Esophagus muscularis mucosa (tissue), 4 donors: Measurements from ENCODE around the gene OR6C2. TPM values are rescaled to one million over a fixed set of nuclear protein-coding genes. Genes with fewer than 3 reads are reported as not detected.
"Not testable (repeated sequence)": the region's sequence is repeated elsewhere in the genome, so short reads cannot be mapped to it uniquely, and the experiment has no call there.

Experiments used
- DNase-seq: peaks from one replicate; pipeline ENCODE4 v3.0.0-alpha.2; 2017; ENCODE audit errors: extremely low spot score
- H3K27ac ChIP-seq, 4 donors: fragments of 200-600 bp; sonication (generic); replicated peaks in 1 of 4; 1 replicate in 3 of 4; 2 replicates in 1 of 4; pipeline ENCODE4 v1.5.1; 2016 to 2019; ENCODE audit warnings: mild to moderate bottlenecking in 1 of 4
- H3K27me3 ChIP-seq, 4 donors: fragments of 200-600 bp; sonication (generic); one replicate each; pipeline versions ENCODE4 v1.5.1 to v1.6.0; 2016 to 2019
- H3K36me3 ChIP-seq, 4 donors: fragments of 200-600 bp; sonication (generic); one replicate each; pipeline ENCODE4 v1.5.1; 2016 to 2019
- H3K4me1 ChIP-seq, 4 donors: fragments of 200-600 bp; sonication (generic); one replicate each; pipeline ENCODE4 v1.5.1; 2016 to 2019
- H3K4me3 ChIP-seq, 4 donors: fragments of 200-600 bp; sonication (generic); 1 replicate in 2 of 4; 2 replicates in 2 of 4; pipeline ENCODE4 v1.5.1; 2016 to 2019; ENCODE audit warnings: mild to moderate bottlenecking in 4 of 4, moderate library complexity in 1 of 4
- H3K9me3 ChIP-seq, 4 donors: fragments of 200-600 bp; sonication (generic); 1 replicate in 3 of 4; 2 replicates in 1 of 4; pipeline ENCODE4 v1.5.1; 2016 to 2019
- EP300 ChIP-seq: sonication (generic); formaldehyde crosslinking; IDR thresholded peaks from one replicate; pipeline ENCODE4 v1.6.1; 2017; ENCODE audit warnings: antibody characterized with exemption
- POLR2A ChIP-seq: fragments of 450-650 bp; IDR thresholded peaks from one replicate; pipeline ENCODE4 v1.6.1; 2017; ENCODE audit warnings: antibody characterized with exemption, moderate library complexity, mild to moderate bottlenecking, low read depth
- POLR2AphosphoS5 ChIP-seq, 2 donors: sonication (generic); formaldehyde crosslinking; IDR thresholded peaks; one replicate each; pipeline ENCODE4 v1.6.1; 2017; ENCODE audit warnings: antibody characterized with exemption in 2 of 2
- WGBS: methylation state at CpG from one replicate; pipeline ENCODE4 v1.1.5; 2018; 5-methylcytosine and 5-hydroxymethylcytosine counted together
- intact Hi-C: fragments of 100-400 bp; cut with DNase I; formaldehyde crosslinking; loops from one replicate; pipeline ENCODE4 v1.15.1; 2023
- total RNA-seq, 4 donors: library from RNA; depleted of rRNA; stranded (reverse); fragments of >200 nt; gene quantifications; one replicate each; pipeline versions ENCODE4 v1.1.0 to v1.2.1, GENCODE V29; 2016
- TF ChIP-seq, protein P1 (sequence below), 3 experiments: fragments of 200-600 bp in 2 of 3; fragments of 450-650 bp in 1 of 3; sonication (generic) in 2 of 3; IDR thresholded peaks; one replicate each; pipeline ENCODE4 v1.5.1; 2017 to 2019; ENCODE audit warnings: antibody characterized with exemption in 3 of 3, mild to moderate bottlenecking in 2 of 3, moderate library complexity in 1 of 3

The OR6C2 gene
- total RNA-seq, 4 donors from 2014 or later, result not detected

DNA sequence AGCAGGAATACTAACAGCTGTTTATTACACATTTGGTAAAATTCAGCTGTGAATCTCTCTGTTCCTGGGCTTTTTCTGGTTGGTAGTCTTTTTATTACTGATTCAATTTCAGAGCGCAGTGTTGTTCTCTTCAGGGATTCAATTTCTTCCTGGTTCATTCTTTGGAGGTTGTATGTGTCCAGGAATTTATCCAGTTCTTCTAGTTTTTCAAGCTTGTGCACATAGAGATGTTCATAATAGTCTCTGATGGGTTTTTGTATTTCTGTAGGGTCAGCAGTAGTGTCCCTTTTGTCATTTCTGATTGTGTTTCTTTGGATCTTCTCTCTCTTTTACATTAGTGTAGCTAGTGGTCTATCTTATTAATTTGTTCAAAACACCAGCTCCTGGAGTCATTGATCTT is 26.9 kb upstream of the OR6C2 start:
- intact Hi-C loops, result no loop called here
- Histone ChIP-seq H3K4me3 (no peak overlapping the region), H3K27ac (no peak overlapping the region), H3K4me1 (no peaks in the 10 kb centered on the region), H3K9me3 (no peaks in the 10 kb centered on the region), H3K27me3 (peaks cover 0 to 8% (median 0%) of the 10 kb centered on the region in 4 donors), H3K36me3 (no peaks in the 10 kb centered on the region)
- TF ChIP-seq EP300 (no peak), POLR2A (no peak), POLR2AphosphoS5 (IDR thresholded peaks at IDR 0.05) (no peak)
- TF ChIP-seq, protein P1, sequence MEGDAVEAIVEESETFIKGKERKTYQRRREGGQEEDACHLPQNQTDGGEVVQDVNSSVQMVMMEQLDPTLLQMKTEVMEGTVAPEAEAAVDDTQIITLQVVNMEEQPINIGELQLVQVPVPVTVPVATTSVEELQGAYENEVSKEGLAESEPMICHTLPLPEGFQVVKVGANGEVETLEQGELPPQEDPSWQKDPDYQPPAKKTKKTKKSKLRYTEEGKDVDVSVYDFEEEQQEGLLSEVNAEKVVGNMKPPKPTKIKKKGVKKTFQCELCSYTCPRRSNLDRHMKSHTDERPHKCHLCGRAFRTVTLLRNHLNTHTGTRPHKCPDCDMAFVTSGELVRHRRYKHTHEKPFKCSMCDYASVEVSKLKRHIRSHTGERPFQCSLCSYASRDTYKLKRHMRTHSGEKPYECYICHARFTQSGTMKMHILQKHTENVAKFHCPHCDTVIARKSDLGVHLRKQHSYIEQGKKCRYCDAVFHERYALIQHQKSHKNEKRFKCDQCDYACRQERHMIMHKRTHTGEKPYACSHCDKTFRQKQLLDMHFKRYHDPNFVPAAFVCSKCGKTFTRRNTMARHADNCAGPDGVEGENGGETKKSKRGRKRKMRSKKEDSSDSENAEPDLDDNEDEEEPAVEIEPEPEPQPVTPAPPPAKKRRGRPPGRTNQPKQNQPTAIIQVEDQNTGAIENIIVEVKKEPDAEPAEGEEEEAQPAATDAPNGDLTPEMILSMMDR (IDR thresholded peaks at IDR 0.05), result no peak
- WGBS, result 95% methylated on average over 1 of the region's 1 CpG
- no peak for DNase-seq

GRCh38 chr12:55420307-55420962 is 23.4 kb upstream of the OR6C2 start:
- Histone ChIP-seq H3K27me3 (peaks cover 0 to 8% (median 0%) of the 10 kb centered on the region in 4 donors), H3K4me1 (no peaks in the 10 kb centered on the region), H3K36me3 (no peaks in the 10 kb centered on the region), H3K4me3 (no peak overlapping the region), H3K27ac (no peak overlapping the region), H3K9me3 (no peaks in the 10 kb centered on the region)
- 68% methylated on average over 2 of the region's 2 CpGs for WGBS
- intact Hi-C loops, result no loop called here
- no peak for TF ChIP-seq POLR2AphosphoS5 (IDR thresholded peaks at IDR 0.05)
- TF ChIP-seq POLR2A, result no peak
- TF ChIP-seq, protein P1 (IDR thresholded peaks at IDR 0.05), result no peak
- no peak for TF ChIP-seq EP300
- no peak for DNase-seq

DNA sequence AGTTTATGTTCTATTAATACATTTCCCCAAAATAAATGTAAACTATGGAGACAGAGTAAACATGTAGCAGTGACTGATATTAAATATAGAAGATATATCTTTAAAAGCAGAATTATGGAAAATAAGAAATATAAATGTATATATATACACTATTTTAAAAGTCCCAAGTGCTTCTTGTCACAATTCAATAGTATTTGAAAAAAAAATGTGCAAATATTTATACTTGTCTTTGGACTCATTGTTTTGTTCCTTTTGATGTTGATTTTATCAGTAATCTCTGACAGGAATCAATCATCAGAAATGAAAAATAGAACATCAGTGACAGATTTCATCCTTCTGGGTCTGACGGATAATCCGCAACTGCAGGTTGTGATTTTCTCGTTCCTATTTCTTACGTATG is 17.9 kb upstream of the OR6C2 start, which contains the start of gene OR6C76:
TSS of gene OR6C76 (plus strand) at position 301 of the 400 bp plus-strand sequence. CDS start at position 301, 0 bp downstream.
- Histone ChIP-seq H3K9me3 (no peaks in the 10 kb centered on the region), H3K27ac (no peak within 1 kb of the TSS), H3K4me1 (peaks cover 0 to 6% (median 0%) of the 10 kb centered on the region in 4 donors), H3K27me3 (no peaks in the 10 kb centered on the region), H3K36me3 (no peaks in the 10 kb centered on the region), H3K4me3 (no peak within 1 kb of the TSS)
- 72% methylated on average over 4 of the region's 4 CpGs for whole genome bisulfite sequencing
- TF ChIP-seq, protein P1 (IDR thresholded peaks at IDR 0.05), result no peak
- TF ChIP-seq POLR2A, result no peak
- TF ChIP-seq EP300, result no peak
- TF ChIP-seq POLR2AphosphoS5 (IDR thresholded peaks at IDR 0.05), result no peak
- intact Hi-C loops, result no loop called here
- no peak for DNase-seq

DNA sequence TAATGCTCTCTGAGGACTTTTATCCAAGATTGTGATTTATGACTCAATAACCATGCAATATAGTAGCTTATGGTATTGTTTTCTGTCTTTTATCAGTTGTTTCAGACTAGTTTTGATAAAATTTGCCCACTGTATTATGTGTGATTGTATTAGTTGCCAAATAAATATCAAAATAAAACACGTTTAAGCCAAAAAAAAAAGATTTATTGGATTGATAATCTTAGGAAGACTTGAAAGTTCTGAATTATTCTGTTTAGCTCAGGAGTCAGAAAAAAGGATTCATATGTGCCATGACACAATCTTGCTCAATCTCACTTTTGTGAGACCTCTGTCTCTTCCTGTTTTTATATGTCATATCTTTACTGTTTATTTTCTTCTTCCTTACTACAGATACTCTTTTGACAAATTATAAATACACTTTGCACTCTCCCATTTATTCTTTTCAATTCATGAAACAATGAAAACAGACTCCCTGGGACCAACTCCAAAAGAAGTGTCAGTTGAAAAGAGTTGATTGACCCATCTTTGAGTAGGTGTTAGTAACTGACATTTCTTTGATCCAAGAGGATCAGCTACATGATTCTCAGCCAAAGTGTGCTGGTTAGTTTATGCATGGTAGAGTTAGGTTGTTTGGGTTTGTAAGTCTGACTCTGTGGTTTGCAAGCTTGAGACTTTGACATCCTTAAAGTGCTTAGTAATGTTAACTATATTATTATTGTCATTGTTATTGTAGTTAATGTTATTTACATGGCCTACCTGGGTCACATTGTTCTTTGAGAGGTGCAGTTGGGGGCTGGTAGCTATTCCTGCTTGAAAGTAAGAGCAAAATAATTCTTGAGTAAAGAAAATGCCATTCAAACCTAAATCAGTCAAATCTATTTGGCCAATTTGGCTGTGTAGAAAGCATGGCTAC is 15.3 kb upstream of the OR6C2 start:
- H3K4me3 ChIP-seq, result no peak overlapping the region
- no peaks in the 10 kb centered on the region for H3K27me3 ChIP-seq
- no peaks in the 10 kb centered on the region for H3K9me3 ChIP-seq
- 14% methylated on average over 1 of the region's 1 CpG for WGBS
- TF ChIP-seq POLR2AphosphoS5 (IDR thresholded peaks at IDR 0.05) (no peak), EP300 (no peak)
- TF ChIP-seq, protein P1 (IDR thresholded peaks at IDR 0.05), result no peak
- intact Hi-C loops, result no loop called here
- no peak overlapping the region for H3K27ac ChIP-seq
- H3K36me3 ChIP-seq, result no peaks in the 10 kb centered on the region
- peaks cover 0 to 6% (median 0%) of the 10 kb centered on the region in 4 donors for H3K4me1 ChIP-seq
- DNase-seq, result no peak

DNA sequence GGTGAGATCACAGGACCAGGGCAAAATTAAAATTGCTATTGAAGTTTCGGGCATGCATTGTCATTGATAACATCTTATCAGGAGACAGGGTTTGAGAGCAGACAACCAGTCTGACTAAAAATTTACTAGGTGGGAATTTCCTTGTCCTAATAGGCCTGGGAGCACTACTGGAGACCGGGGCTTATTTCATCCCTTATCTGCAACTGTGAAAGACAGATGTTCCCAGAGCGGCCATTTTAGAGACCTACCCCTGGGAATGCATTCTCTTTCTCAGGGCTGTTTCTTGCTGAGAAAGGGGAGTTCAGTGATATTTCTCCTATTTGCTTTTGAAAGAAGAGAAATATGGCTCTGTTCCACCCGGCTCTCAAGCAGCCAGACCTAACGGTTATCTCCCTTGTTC is 2.6 kb upstream of the OR6C2 start:
- H3K4me3 ChIP-seq, intact Hi-C loops, H3K9me3 ChIP-seq, H3K4me1 ChIP-seq, H3K36me3 ChIP-seq, H3K27ac ChIP-seq, H3K27me3 ChIP-seq, DNase-seq: not testable (repeated sequence)
- 76% methylated on average over 5 of the region's 5 CpGs for WGBS
